Stimulated activated CD4-positive, alpha-beta T cell treated with anti-CD3 and anti-CD28 coated beads, Interleukin-15, amount 100 ng/mL, for 24 hours (primary cell): ENCODE data around the gene L3MBTL3.
A peak's percentile ranks its signal among the peaks of the same experiment; 100 is the strongest.

Experiments used
- DNase-seq: peaks from one replicate; pipeline ENCODE4 v3.0.0-alpha.2; 2020

L3MBTL3 gene

DNA sequence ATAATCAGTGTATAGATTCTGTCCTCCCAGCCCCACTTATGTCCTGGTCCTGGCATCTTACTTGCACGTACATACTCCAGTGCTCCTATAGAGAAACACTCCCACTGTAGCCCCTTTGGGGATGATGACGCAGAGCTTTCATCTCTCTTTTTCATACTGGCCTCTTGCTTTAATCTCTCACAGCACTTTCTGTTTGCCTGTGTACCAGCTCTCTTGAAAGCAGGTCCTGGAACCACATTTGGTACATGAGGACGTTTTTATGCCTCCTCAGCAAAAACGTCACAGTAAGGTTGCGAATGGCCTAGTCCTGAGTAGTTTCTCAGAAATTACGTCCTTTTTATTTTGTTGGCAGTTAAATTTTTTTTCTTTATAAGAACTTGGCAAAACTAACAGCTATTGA lies 10.8 kb downstream of the L3MBTL3 start:
- DNase-seq: peak; percentile 21

DNA sequence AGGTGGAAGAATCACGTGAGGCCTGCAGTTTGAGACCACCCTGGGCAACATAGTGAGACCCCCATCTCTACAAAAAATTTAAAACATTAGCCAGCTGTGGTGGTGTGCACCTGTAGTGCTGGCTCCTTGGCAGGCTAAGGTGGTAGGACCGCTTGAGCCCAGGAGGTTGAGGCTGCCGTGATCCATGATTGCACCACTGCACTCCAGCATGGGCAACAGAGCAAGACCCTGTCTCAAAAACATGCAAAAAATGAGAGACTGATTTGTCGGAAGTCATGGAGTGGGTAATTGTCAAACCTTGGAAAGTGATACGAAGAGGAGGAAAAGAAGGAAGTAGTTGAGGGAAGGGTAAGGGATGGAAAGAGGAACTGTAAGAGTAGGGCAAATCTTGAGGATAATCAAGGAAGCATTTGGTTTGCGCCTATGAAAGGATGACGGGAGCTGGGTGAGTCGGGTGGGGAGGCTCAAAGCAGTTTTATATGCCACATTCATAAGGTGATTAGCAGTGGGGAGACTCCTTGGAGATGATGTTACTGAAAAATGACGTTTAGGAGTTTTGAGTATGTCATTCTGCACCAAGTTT lies 14.5 kb downstream of the L3MBTL3 start:
- no peak for DNase-seq

GRCh38 chr6:130033949-130034348 lies 15.6 kb downstream of the L3MBTL3 start:
- no peak for DNase-seq

- peak; percentile 42 for DNase-seq
Observed at GRCh38 chr6:130034378-130035146, 16.2 kb downstream of the L3MBTL3 start.

DNA sequence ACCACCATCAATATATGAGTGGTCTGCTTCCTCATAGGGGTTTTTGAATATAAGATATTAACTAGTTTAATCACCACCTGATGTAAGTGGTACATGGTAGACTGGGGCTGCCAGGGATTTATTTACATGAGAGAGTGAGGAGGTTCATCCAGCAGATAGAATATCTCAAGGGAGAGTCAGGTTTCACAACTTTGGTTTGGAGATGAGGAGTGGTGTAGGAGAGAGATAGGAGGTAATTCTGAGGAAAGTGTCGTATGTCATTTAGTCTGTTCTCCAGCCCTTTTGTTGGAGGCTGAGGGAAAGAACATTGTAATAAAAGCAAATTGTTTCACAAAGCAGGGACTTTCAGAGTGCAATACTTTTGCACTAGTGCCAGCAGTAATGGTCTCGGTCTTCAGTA lies 16.8 kb downstream of the L3MBTL3 start:
- DNase-seq: no peak

- DNase-seq: no peak
Observed at GRCh38 chr6:130037207-130037811, 18.9 kb downstream of the L3MBTL3 start.

- DNase-seq: no peak
Observed at GRCh38 chr6:130041594-130041993, 23.2 kb downstream of the L3MBTL3 start.

- no peak for DNase-seq
Observed at GRCh38 chr6:130043344-130043743, 25.0 kb downstream of the L3MBTL3 start.

DNA sequence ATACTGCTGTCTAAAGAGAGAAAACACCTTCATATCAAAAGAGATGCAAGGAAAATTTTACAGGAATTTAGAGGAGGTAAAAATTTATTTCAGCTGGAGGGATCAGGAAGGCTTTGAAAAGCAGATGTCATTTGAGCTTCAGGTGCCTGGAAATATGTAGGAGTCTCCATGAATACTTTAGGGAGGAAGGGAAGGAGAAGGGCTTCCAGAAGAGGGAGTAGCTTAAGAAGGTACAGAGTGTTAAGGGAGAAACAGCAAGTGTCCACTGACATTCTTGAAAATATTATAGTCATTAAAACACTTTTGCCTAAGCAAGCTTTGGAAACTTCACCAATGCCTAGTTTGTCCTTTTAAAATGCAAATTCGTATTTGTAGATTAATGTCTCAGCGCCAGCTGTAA lies 27.2 kb downstream of the L3MBTL3 start:
- DNase-seq: no peak

GRCh38 chr6:130046671-130047070 lies 28.3 kb downstream of the L3MBTL3 start:
- no peak for DNase-seq

DNA sequence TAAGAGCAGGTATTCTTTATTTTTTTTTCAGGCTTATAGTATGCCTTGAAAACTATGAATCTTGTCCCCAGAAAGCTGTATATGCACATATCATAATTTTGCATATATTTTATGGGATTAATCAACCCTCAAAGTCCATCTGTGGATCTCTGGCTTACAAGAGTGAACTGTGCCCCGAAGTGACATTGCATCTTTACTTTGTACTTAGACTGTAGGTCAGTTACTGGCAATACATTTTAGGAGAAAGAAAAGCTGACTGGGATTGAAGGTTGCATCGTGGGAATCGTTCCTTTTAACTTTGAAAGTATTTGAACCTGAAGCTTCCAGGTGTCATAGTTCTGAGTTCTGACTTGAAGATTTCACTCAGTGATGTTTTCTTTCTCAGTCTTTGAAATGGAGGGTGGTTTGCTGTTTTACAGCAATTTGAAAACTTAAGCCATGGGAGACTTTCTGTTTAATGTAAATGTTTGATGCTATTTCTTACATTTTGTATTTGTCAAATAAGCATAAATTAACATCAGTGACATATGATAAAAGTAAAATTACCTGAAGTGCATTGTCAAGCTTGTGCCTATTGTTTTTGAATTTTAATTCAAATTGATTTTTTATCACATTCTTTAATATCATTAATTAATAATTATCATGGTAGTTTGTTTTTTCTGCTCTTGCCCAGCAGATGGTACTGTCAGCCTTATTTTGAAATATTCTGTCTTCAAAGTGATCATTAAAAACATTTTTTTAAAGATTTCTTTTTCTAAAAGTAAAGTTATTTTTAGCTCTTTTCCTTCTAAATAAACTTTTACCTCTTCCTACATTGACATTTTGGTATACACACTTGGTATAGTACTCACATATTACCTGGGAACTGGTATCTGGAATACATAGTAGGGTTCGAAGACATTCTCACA lies 29.0 kb downstream of the L3MBTL3 start:
- DNase-seq: no peak

DNA sequence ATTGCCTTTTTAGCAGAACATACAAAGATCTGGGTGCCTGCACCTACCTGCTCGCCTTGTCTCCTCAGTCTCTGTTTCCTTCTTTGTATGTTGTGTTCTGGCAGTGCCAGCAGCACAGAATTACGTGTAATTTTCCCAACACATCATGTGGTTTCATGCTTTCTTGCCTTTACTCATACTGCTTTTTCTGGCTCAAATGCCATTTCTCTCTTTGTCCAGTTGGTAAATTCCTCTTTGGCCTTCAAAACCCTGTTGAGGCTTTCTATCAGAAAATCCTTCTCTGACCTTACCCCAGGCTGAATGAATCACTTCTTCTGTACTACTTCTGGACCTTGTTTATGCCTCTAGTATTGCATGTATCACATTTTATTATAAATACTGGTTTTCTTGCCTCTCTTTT lies 31.8 kb downstream of the L3MBTL3 start:
- DNase-seq: no peak

DNA sequence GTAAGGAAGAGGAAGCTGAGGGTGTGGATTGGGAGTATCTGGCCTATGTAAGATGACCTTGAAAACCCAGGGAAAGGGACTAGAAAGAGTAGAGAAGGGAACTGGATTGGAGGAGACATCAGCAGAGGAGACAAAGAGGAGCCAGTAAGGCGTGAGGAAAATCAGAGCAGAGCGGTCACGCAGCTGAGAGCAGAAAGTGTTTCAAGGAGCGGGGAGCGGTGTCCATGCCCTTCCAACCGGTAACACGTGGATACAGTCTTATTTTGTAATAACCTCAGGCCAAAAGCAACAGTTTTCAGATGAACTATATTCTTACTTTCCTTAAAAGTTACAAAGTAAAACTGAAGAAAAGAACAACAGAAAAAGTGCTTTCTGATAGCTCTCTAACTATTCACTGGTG lies 36.3 kb downstream of the L3MBTL3 start:
- DNase-seq: no peak

DNA sequence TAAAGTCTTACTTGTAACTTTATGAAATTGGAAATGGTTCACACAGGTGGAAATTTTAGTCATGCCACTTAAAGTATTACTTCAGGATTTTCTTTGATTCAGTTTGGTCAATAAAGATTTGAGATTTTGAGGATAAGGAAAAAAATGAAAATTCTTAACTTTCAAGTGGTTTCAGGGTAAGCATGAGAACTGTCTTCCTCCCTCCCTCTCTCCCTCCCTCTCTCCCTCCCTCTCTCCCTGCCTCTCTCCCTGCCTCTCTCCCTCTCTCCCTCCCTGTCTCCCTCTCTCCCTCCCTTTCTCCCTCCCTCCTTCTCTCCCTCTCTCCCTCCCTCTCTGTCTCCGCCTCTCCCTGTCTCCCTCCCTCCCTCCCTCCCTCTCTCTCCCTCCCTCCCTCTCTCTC lies 36.9 kb downstream of the L3MBTL3 start:
- DNase-seq: no peak

DNA sequence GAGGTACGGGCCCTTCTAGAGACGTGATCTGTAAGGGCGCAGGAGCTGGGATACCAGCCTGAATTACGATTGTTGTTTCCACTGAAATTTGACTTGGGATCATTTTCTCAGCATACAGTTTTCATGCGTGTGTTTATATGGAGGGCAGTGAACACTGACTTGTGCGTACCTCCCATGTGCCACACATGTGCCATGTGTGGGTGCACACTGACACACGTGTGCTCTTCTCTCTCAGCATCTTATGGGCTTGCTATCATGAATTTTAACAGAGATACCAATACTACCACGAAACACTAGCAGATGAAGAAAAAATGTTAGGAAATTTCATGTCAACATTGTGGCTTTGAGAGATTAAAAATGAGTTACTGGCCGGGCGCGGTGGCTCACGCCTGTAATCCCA lies 39.1 kb downstream of the L3MBTL3 start:
- DNase-seq: no peak

DNA sequence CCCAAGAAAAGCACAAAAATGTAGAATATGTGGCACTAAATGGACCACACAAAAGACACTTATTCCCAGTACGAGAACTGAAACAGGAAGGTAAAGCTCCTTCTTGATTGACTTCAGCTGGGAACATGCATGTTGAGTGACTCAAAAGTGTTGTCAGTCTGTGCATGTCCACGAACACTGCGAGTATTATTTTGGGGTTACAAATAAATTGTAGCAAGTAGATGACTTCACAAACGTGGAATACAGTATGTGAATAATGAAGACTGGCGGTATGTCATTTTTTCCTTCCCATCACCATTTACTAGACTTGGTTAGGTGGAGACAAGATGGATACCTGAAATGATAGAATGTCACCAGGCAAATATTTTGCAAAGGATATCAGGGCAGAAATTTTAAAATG lies 45.4 kb downstream of the L3MBTL3 start:
- no peak for DNase-seq

GRCh38 chr6:130065609-130066156 lies 47.3 kb downstream of the L3MBTL3 start:
- no peak for DNase-seq

- DNase-seq: no peak
Observed at GRCh38 chr6:130069485-130069884, 51.1 kb downstream of the L3MBTL3 start.

GRCh38 chr6:130070326-130070725 lies 51.9 kb downstream of the L3MBTL3 start:
- no peak for DNase-seq

DNA sequence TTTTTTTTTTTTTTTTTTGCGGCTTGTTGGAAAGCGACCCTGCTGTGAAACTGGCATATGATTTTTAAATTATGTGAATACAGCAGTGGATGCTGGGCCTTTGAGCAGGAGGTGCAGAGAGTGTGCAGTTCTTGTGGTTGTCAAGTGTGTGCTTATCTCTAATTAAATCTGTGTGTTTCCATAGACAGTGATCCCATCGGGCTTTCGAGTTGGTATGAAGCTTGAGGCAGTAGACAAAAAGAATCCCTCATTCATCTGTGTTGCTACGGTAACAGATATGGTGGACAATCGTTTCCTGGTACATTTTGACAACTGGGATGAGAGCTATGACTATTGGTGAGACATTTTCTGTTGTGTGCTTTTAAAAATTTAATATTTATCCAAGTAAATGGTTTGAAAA lies 52.4 kb downstream of the L3MBTL3 start:
- no peak for DNase-seq

GRCh38 chr6:130075879-130076460 lies 57.6 kb downstream of the L3MBTL3 start:
- DNase-seq: no peak

- DNase-seq: no peak
Observed at GRCh38 chr6:130076512-130076911, 58.1 kb downstream of the L3MBTL3 start.

- DNase-seq: no peak
Observed at GRCh38 chr6:130090796-130091195, 72.4 kb downstream of the L3MBTL3 start.
